Large intestine (tissue), 3 donors: ENCODE data around the gene CLMP. TPM values are rescaled to one million over a fixed set of nuclear protein-coding genes. Genes with fewer than 3 reads are reported as not detected.

Source experiments
- DNase-seq, 2 donors: peaks; one replicate each; pipeline versions ENCODE4 v3.0.0 to v3.0.0-alpha.2; 2013
- H3K27ac ChIP-seq: one replicate; pipeline ENCODE4 v1.5.1; 2013; ENCODE audit warnings: low read length
- H3K27me3 ChIP-seq: 2 replicates; pipeline ENCODE4 v1.6.1; 2013; ENCODE audit warnings: low read length; ENCODE audit not compliant: control insufficient read depth, insufficient read depth
- H3K36me3 ChIP-seq: 2 replicates; pipeline ENCODE4 v1.6.1; 2013; ENCODE audit warnings: low read length; ENCODE audit not compliant: control insufficient read depth, insufficient read depth
- H3K4me1 ChIP-seq: one replicate; pipeline ENCODE4 v1.6.1; 2013; ENCODE audit warnings: low read length; ENCODE audit not compliant: control insufficient read depth, insufficient read depth
- H3K4me3 ChIP-seq: one replicate; pipeline ENCODE4 v1.5.1; 2013; ENCODE audit warnings: low read length
- H3K9me3 ChIP-seq: one replicate; pipeline ENCODE4 v1.6.1; 2013; ENCODE audit warnings: mild to moderate bottlenecking, low read depth, low read length, moderate library complexity; ENCODE audit not compliant: control insufficient read depth
- WGBS: methylation state at CpG from one replicate; pipeline ENCODE4 v1.1.5; 2013; ENCODE audit warnings: low lambda C conversion rate; ENCODE audit not compliant: insufficient coverage; 5-methylcytosine and 5-hydroxymethylcytosine counted together
- polyA plus RNA-seq: library from polyadenylated mRNA; unstranded; fragments of 120-200 nt; gene quantifications from one replicate; pipeline ENCODE4 v1.2.1, GENCODE V29; 2013

Gene CLMP
- polyA plus RNA-seq, 1 donor = 17.5 TPM

DNA sequence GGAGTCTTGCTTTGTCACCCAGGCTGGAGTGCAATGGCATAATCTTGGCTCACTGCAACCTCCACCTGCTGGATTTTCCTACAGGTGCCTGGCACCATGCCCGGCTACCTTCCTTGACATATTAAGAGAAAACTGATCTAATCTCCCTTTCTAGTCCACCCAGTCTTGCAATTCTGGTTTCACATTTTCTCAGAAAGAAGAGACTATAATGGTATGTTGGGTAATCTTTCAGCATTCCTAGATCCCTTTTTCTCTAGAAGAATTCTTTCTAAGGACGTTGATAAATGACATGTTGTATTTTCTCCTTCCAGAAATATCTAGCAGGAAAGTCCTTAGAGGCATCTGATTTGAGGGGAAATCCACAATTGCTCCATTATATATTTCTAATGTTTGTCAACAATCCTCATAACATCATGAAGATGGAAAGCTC, 122.7 kb downstream of the CLMP start:
- Histone ChIP-seq H3K36me3 (peaks cover 7% of the 10 kb centered on the region), H3K27ac (no peak overlapping the region), H3K27me3 (no peaks in the 10 kb centered on the region), H3K4me1 (no peaks in the 10 kb centered on the region), H3K4me3 (no peak overlapping the region), H3K9me3 (no peaks in the 10 kb centered on the region)
- DNase-seq = no peak
- 80% methylated on average over 1 of the region's 2 CpGs for WGBS

DNA sequence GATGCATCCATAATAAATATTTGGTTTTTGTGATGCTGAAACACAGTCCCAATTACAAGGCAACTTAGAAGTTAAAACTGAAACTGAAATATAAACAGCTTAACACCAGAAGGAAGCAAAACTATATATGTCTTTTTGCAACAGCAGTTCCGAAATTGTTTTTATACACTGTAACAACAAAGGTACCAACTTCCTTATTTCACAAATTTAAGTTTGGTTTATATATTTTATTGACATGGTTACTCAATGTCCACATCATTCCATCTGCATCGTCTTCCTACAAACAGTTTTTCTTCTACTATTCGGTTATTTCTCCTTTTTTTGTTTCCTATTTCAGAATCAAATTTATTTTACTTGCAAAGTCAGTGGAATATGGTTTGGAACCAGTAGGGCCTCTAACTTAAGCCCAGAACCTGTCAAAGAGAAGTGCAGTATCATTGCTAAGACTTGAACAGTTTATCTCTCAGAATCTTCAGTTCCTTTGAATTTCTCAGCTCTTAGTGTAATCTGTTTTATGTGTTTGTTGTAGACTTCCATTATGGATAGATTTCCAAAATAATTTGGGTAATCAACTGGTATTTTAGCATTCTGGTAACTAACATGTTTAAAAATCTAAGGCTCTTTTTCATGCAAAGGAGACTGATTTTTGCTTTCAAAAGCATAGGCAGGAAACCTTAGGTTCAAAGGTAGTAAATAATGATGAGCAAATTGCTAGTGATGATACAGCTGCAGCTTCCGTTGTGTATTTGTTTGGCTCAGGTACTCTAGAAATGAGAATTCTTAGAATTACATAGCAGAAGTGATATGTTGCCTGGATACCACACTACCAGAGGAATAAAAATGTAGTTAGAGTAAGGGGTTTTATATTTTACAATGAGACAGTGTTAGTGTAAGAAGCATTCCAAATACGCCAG, 124.9 kb downstream of the CLMP start:
- Histone ChIP-seq H3K4me3 (no peak overlapping the region), H3K4me1 (no peaks in the 10 kb centered on the region), H3K27me3 (no peaks in the 10 kb centered on the region), H3K36me3 (peaks cover 7% of the 10 kb centered on the region), H3K27ac (no peak overlapping the region), H3K9me3 (no peaks in the 10 kb centered on the region)
- 77% methylated on average over 4 of the region's 5 CpGs for WGBS
- no peak for DNase-seq

DNA sequence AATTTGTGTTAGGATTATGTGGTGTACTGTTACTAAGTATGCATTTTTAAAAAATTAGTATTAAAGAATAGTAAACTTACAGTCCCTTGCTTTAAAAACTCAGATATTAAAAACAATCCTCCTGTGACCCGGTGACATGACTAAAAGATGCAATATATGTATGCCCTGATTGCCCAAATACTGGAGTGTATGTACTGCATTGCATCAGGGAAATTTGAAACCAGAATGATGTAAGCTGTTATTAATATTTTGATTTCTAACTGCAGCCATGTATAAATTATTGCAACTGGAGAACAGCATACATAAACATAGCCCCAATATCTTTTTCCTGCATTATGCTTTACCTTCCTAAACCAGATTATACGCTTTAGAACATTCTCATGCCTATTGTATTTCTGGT, 129.4 kb downstream of the CLMP start:
- peaks cover 13% of the 10 kb centered on the region for H3K4me1 ChIP-seq
- H3K27me3 ChIP-seq = no peaks in the 10 kb centered on the region
- no peak for DNase-seq
- 88% methylated on average over 1 of the region's 2 CpGs for WGBS
- H3K36me3 ChIP-seq = peaks cover 5% of the 10 kb centered on the region
- H3K27ac ChIP-seq = no peak overlapping the region
- H3K4me3 ChIP-seq = no peak overlapping the region
- no peaks in the 10 kb centered on the region for H3K9me3 ChIP-seq

DNA sequence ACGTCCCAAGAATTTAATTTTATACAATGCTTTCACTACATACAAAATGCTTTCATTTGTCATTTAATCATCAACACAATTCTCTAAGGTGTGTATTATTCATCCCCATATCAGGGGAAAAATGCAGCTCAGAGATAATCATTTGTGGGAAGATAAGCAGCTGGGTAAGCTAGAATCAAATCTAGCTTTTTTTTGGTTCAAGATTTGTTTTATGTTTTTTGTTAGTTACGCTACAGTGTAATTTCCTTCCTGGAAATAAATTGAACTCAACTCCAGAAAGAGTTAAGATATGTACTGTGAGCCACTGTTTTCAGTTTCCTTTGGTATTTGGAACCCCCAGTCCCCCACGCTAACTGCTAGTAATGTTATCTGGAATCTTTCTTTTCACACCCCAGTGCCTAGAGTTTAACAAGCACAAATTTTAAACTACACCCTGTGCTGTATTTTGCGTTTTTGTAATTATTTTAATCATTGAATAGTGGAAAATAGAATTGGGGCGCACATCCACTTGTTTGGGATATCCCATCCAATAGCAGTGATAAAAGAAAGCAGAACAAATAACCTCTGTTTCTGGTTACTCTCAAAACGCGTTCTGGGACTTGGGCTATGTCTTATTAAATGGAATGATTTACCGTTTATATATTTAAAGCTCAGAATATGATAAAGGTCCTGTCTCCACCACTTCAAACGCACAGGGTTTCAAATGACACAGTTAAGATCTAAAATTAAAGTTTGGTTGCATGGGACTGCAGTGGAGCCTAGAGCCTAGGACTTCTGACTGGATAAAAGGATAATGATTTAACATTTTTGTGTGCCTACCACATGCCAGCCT, 131.0 kb downstream of the CLMP start:
- peaks cover 21% of the 10 kb centered on the region for H3K36me3 ChIP-seq
- H3K27ac ChIP-seq = peak overlapping the region; percentile 99
- no peaks in the 10 kb centered on the region for H3K27me3 ChIP-seq
- H3K4me1 ChIP-seq = peaks cover 17% of the 10 kb centered on the region
- DNase-seq = no peak
- peak overlapping the region; percentile 73 for H3K4me3 ChIP-seq
- WGBS = 86% methylated on average over 1 of the region's 9 CpGs
- no peaks in the 10 kb centered on the region for H3K9me3 ChIP-seq

DNA sequence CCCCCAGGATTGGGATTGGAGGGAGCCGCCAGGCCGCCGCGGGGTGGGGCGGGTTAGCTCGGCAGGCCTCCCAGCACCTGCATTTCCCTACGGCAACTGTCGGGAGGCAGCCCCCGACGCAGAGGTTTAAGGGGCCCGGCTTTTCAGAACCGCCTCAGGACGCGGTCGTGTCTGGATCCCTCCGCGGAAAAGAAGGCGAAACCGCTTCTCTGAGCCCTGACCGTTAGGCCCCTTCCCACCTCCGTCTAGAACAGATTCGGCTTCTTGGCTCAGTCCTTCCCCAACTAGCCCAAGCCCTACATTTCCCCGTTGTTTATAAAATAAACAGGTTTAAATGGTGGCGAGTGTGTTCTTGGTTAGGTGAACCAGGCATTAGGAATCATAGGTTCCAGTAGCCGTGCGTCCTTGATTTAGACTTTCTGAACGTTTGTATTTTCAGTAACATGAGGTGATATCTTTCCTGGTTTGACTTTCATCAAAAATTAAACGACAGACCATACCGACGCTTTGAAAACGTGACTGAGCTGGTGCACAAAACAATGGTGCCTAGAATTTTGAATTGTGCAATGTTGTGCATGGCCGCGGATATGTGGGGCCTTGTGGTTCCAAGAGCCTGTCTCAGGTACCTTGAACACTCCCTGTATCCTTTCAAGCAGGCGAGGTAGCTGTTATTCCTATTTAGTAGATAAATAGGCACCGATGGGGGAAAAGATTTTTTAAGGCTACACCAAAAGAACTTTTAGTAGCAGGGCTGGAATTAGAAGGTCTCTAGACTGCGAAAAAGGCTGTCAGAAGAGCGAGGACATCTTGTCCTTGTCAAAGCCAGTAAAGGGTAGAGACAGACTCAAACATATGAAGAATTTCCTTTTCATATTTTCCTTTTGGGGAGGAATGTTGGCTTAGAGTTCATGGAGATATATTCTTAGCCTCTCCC, 131.9 kb downstream of the CLMP start:
- H3K9me3 ChIP-seq = no peaks in the 10 kb centered on the region
- no peaks in the 10 kb centered on the region for H3K27me3 ChIP-seq
- 50% methylated on average over 2 of the region's 37 CpGs for WGBS
- H3K4me1 ChIP-seq = peaks cover 19% of the 10 kb centered on the region
- H3K36me3 ChIP-seq = peaks cover 29% of the 10 kb centered on the region
- peak; percentile 38 to 86 for DNase-seq
- peak overlapping the region; percentile 73 for H3K4me3 ChIP-seq
- peak overlapping the region; percentile 99 for H3K27ac ChIP-seq

DNA sequence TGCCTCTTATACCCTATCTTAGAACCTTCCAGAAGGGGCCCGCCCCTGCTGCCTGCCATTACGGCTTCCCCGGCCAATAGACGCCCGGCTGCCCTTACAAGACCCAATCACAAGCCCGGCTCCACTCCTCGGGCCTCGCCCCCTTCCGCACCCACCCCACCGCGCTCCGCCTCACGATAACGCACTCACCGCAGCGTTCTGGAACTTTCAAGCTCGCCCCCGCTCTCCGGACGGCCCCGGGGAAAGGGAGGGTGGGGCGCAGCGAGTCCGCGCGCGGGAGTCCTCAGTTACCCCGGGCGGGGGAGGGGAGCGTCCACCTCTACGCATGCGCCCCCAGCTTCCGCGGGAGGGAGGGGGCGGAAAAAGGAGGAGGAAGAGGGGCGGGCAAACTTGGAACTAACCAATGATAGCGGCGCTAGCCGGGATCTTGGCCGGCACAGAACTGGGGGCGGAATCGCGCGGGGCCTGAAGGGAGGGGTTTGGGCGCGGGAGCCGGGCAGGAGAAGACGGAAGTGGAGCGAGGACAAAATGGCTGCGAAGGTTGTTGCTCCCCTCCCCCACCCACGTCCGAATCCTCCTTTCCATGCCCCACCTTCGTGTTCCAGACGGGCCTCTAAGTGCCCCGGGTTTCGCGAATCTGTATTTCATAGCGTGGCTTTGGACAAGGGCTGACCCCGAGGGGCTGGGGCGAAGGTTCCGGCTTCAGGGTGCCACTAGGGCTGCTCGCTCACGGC, 132.7 kb downstream of the CLMP start:
- Histone ChIP-seq H3K4me3 (peak overlapping the region; percentile 73), H3K9me3 (no peaks in the 10 kb centered on the region), H3K27me3 (no peaks in the 10 kb centered on the region), H3K4me1 (peaks cover 19% of the 10 kb centered on the region), H3K27ac (peak overlapping the region; percentile 99), H3K36me3 (peaks cover 37% of the 10 kb centered on the region)
- WGBS = no CpG with 5 or more reads among the region's 63 CpGs
- DNase-seq = peak; percentile 99 to 100

DNA sequence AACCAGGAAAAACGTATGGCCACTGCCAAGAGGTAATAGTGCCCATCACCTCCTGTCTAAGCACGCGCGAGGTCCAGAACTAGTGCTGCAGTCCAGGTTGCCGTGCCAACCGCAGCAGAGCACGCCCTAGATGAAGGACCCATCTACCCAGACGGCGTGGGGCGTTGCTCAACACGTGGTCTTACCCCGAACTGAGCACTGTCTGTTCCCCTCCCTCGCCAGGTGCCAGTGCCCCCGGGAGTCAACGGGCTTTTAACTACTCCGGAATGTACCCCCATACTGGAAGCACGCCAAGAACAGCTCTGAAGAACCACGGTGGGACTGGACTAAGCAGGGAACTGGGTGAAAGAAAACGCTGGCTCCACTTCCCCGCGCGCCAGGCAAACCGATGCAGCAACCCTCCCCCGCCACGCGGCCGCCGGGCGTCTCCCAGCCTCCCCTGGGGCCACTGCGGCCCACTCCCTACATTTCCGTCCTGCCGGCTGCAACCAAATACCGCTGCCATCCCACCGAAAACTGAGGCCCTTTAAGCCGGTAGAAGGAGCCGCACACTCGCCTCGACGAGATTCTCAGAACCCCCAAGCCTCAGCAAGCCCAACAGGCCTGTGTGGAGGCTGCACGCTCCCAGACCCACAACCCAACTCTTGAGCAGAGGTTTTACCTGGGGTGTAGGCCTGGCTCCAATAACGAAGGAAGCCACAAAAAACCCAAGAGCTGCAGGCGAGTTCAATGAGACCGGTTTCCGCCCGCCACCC, 133.5 kb downstream of the CLMP start, which contains the start of gene HSPA8:
TSS of gene HSPA8 (minus strand) at position 734 of the 755 bp plus-strand sequence. CDS start 812 bp downstream, outside the sequence.
- Histone ChIP-seq H3K27ac (peak within 1 kb of the TSS; percentile 99), H3K4me3 (peak within 1 kb of the TSS; percentile 73), H3K9me3 (no peaks in the 10 kb centered on the region), H3K36me3 (peaks cover 45% of the 10 kb centered on the region), H3K27me3 (no peaks in the 10 kb centered on the region), H3K4me1 (peaks cover 22% of the 10 kb centered on the region)
- DNase-seq = peak; percentile 25 to 63
- no CpG with 5 or more reads among the region's 45 CpGs for WGBS

DNA sequence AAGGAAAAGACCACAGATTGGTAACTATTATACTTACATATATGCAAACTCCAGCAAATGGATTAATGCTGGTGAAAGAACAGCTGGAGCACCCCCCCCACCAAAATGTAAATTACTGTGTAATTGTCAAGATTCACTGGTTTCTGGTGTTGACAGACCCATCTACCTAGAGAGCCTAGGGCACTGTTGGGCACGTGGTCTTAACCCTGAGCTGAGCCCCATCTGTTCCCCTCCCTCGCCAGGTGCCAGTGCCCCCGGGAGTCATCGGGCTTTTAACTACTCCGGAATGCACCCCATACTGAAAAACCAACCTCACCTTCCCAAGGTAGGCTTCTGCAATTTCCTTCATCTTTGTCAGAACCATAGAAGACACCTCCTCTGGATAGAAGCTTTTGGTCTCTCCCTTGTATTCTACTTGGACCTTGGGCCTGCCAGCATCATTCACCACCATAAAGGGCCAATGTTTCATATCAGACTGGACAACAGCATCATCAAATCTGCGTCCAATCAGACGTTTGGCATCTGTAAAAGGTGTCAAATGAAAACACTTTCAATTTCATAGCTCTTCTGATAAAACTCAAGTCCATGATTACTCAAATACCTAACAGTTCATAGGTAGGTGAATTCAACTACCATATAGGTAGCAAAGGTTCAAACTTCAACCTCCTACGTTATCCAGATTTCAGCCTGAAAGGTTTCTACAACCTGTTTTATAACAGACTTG, 134.6 kb downstream of the CLMP start:
- Histone ChIP-seq H3K9me3 (no peaks in the 10 kb centered on the region), H3K4me1 (peaks cover 22% of the 10 kb centered on the region), H3K27me3 (no peaks in the 10 kb centered on the region), H3K4me3 (peak overlapping the region; percentile 73), H3K27ac (no peak overlapping the region), H3K36me3 (peaks cover 56% of the 10 kb centered on the region)
- 0% methylated on average over 3 of the region's 8 CpGs for WGBS
- DNase-seq = peak in 1 of 2 donors; percentile 49
